SH-SY5Y (cell line): ENCODE data around the gene TMEM86B.

ENCODE experiments used
- GATA2 ChIP-seq: IDR thresholded peaks from 2 replicates; pipeline ENCODE4 v1.6.1; 2011; ENCODE audit warnings: mild to moderate bottlenecking, low read depth, low read length
- GATA3 ChIP-seq: IDR thresholded peaks from 2 replicates; pipeline ENCODE4 v1.6.1; 2011; ENCODE audit warnings: low read depth, mild to moderate bottlenecking, low read length, moderate library complexity

The TMEM86B gene

GRCh38 chr19:55196803-55197202 lies 31.8 kb downstream of the TMEM86B start:
- TF ChIP-seq GATA3 (no peak), GATA2 (no peak)

GRCh38 chr19:55193481-55193880 lies 35.1 kb downstream of the TMEM86B start:
- TF ChIP-seq GATA3 (no peak), GATA2 (no peak)

- TF ChIP-seq GATA3 (no peak), GATA2 (no peak)
These were observed 39.1 kb downstream of the TMEM86B start for GRCh38 chr19:55189403-55189835.

- TF ChIP-seq GATA3 = no peak
- no peak for TF ChIP-seq GATA2
These were observed 39.9 kb downstream of the TMEM86B start for GRCh38 chr19:55188625-55189024.

- no peak for TF ChIP-seq GATA3
- no peak for TF ChIP-seq GATA2
These were observed 42.5 kb downstream of the TMEM86B start for GRCh38 chr19:55186080-55186479.

- TF ChIP-seq GATA3 (no peak), GATA2 (no peak)
These were observed 46.8 kb downstream of the TMEM86B start for GRCh38 chr19:55181740-55182139.

GRCh38 chr19:55179606-55180484 lies 48.7 kb downstream of the TMEM86B start, which contains the start of gene SYT5:
Gene SYT5, minus strand, starts transcription at chr19:55180289. Its CDS starts 1,248 bp downstream, at chr19:55179041.
- TF ChIP-seq GATA2 (peak; percentile 85), GATA3 (no peak)

- TF ChIP-seq GATA2 (peak; percentile 46; the same call in 1 of the 2 replicates), GATA3 (no peak)
These were observed 49.6 kb downstream of the TMEM86B start for GRCh38 chr19:55178781-55179599.
